ENCODE data around the gene MEIKIN.

DNA sequence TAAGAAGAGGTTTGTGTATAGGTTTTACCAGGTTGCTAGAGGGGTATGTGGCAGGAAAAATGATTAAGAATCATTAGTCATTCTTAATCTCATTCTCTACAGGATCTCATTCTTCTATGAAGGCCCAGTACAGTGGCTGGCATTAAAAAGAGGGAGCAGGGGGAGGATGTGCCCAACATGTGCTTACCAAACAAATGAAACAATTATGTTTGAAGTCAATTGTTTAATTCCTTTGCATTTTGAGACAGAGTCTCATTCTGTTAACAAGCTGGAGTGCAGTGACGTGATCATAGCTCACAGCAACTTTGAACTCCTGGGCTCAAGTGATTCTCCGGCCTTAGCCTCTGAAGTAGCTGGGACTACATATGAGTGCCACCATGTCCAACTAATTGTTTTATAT lies 171.7 kb downstream of the MEIKIN start:
- TF ChIP-seq CTCF (IDR thresholded peaks at IDR 0.05; ENCODE audit: borderline replicate concordance, extremely low read depth, low read length, poor library complexity, severe bottlenecking): no peak
- TF ChIP-seq EZH2 (IDR thresholded peaks at IDR 0.05; ENCODE audit: borderline replicate concordance, low read depth, low read length, severe bottlenecking): no peak

Measured in DND-41 (cell line).